ENCODE results near the gene CCDC175. TPM values are rescaled to one million over a fixed set of nuclear protein-coding genes. Genes with fewer than 3 reads are reported as not detected.

CCDC175 gene
- total RNA-seq, 4 donors from 2014 or later: not detected

DNA sequence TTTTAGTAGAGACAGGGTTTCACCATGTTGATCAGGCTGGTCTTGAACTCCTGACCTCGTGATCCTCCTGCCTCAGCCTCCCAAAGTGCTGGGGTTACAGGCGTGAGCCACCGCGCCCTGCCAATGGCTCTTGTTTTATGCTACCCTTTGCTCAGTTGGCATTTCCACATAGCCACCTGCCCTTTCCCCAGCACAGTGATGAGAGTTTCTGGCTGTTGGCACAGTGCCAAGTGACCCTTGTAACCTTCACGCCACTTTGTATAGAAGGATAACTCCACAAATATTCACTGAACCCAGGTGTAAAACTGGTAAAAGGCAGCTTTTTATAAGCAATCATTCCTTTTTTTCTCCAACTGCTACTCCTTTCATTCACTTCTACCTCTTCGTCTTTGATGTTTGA, 18.5 kb upstream of the CCDC175 start:
- ATAC-seq: no peak
- Histone ChIP-seq H3K9me3 (peaks cover 0 to 11% (median 0%) of the 10 kb centered on the region in 3 donors), H3K4me1 (no peaks in the 10 kb centered on the region), H3K4me3 (no peak overlapping the region), H3K27me3 (no peaks in the 10 kb centered on the region), H3K36me3 (no peaks in the 10 kb centered on the region), H3K27ac (no peak overlapping the region)
- TF ChIP-seq, protein P1, sequence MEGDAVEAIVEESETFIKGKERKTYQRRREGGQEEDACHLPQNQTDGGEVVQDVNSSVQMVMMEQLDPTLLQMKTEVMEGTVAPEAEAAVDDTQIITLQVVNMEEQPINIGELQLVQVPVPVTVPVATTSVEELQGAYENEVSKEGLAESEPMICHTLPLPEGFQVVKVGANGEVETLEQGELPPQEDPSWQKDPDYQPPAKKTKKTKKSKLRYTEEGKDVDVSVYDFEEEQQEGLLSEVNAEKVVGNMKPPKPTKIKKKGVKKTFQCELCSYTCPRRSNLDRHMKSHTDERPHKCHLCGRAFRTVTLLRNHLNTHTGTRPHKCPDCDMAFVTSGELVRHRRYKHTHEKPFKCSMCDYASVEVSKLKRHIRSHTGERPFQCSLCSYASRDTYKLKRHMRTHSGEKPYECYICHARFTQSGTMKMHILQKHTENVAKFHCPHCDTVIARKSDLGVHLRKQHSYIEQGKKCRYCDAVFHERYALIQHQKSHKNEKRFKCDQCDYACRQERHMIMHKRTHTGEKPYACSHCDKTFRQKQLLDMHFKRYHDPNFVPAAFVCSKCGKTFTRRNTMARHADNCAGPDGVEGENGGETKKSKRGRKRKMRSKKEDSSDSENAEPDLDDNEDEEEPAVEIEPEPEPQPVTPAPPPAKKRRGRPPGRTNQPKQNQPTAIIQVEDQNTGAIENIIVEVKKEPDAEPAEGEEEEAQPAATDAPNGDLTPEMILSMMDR (IDR thresholded peaks at IDR 0.05): no peak
- TF ChIP-seq POLR2A (IDR thresholded peaks at IDR 0.05) (no peak), EP300 (IDR thresholded peaks at IDR 0.05) (no peak), POLR2AphosphoS5 (IDR thresholded peaks at IDR 0.05) (no peak)
- 77 to 82% methylated on average over 5 of the region's 6 CpGs for WGBS, 2 donors (ENCODE audit: low coverage in 1 of 2)

DNA sequence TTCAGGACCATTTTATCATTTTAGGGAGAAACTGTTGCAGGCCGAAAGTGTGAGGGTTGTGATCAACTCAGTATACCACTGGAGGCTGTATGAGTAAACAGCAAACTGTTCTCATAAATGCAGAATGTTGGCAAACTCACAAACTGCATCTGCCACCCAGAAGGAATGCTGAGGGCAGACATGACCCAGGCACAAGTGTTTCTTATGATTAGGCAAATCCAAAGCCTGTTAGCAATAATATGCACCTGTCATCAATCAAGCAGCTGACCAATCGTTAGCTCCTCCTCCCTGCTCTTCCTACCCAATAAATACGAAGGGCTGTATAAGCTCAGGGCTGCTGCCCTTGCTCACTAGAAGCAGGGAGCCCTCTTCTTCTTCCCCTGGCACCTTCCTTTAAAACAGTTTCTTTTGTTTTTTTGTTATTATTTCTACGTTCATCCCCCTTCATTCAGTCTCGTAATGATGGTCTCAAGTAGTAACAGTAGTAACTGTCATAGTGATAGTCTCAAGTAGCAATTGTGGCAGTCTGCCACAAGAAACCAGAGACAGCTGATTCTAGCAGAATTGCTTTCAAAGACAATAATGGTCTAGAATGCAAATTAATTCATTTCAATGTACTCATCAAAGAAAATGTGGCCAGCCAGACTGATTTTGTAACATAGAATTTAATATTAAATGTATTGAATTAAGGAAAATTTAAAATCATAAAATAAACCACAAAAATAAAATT, 15.2 kb upstream of the CCDC175 start:
- Histone ChIP-seq H3K4me1 (no peaks in the 10 kb centered on the region), H3K36me3 (no peaks in the 10 kb centered on the region), H3K4me3 (no peak overlapping the region), H3K27me3 (no peaks in the 10 kb centered on the region), H3K9me3 (peaks cover 0 to 11% (median 0%) of the 10 kb centered on the region in 3 donors), H3K27ac (no peak overlapping the region)
- TF ChIP-seq, protein P1 (IDR thresholded peaks at IDR 0.05): no peak
- no peak for TF ChIP-seq POLR2AphosphoS5 (IDR thresholded peaks at IDR 0.05)
- TF ChIP-seq EP300 (IDR thresholded peaks at IDR 0.05): no peak
- TF ChIP-seq POLR2A (IDR thresholded peaks at IDR 0.05): no peak
- 80 to 84% methylated on average over 5 of the region's 5 CpGs for WGBS, 2 donors (ENCODE audit: low coverage in 1 of 2)
- ATAC-seq: no peak

DNA sequence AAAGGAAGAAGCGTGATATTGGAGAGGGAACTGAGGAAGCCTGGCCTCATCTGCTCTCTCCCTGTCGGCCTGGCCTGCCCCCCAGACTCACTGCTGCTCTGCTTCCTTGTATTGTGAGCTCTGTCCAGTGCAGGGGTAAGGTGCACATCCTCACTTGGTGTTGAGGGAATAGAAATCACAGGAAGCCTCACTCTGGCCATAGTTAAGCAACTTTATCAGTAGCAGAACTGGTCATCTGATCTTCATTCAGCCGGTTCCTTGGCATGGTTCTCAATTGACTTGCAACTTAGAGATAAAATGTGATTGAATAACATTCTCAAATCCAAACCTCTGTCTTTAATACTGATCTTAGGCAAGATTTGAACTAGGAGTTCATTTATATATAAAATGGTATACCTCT, 11.5 kb upstream of the CCDC175 start:
- Histone ChIP-seq H3K27ac (no peak overlapping the region), H3K9me3 (peaks cover 0 to 11% (median 0%) of the 10 kb centered on the region in 3 donors), H3K36me3 (no peaks in the 10 kb centered on the region), H3K27me3 (no peaks in the 10 kb centered on the region), H3K4me1 (no peaks in the 10 kb centered on the region), H3K4me3 (no peak overlapping the region)
- 75 to 83% methylated on average over 3 of the region's 3 CpGs for WGBS, 2 donors (ENCODE audit: low coverage in 1 of 2)
- ATAC-seq: no peak
- TF ChIP-seq EP300 (IDR thresholded peaks at IDR 0.05) (no peak), POLR2A (IDR thresholded peaks at IDR 0.05) (no peak), POLR2AphosphoS5 (IDR thresholded peaks at IDR 0.05) (no peak)
- TF ChIP-seq, protein P1 (IDR thresholded peaks at IDR 0.05): no peak

DNA sequence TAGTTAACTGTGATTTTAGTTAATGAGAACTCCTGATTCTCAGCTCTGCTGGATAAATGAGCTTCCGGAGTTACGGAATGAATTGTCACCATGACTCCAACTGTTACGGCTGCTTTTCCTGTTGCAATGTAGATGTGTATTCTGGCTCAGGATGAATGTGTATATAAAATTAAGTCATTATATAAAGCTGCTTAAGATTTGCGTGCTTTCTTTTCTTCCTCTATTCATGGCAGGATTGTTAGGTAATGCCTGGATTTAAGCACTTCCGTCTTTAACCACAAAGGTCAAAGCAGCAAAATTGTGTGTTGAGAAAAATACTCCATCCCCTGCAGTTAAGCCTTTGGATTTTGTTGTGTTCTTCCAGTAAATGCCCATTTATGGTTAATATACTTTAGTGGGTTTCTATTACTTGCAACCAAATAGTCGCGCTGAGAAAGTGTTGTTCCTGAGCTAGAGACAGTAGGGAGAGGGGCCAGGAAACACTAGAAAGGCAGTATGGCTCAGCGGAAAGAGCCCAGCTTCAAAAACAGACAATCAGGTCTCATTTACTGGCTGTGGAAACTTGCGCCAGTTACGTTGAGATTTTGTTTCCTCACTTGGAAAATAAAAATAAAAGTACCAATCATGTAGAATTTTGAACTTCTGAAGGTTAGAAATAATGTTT, 9.4 kb upstream of the CCDC175 start:
- no peak for ATAC-seq
- no peaks in the 10 kb centered on the region for H3K27me3 ChIP-seq
- H3K27ac ChIP-seq: no peak overlapping the region
- no peaks in the 10 kb centered on the region for H3K36me3 ChIP-seq
- no peaks in the 10 kb centered on the region for H3K4me1 ChIP-seq
- 79 to 83% methylated on average over 7 to 8 of the region's 10 CpGs for WGBS, 2 donors (ENCODE audit: low coverage in 1 of 2)
- TF ChIP-seq, protein P1 (IDR thresholded peaks at IDR 0.05): no peak
- no peak for TF ChIP-seq POLR2AphosphoS5 (IDR thresholded peaks at IDR 0.05)
- no peak for TF ChIP-seq POLR2A (IDR thresholded peaks at IDR 0.05)
- no peak for TF ChIP-seq EP300 (IDR thresholded peaks at IDR 0.05)
- no peaks in the 10 kb centered on the region for H3K9me3 ChIP-seq
- H3K4me3 ChIP-seq: no peak overlapping the region

DNA sequence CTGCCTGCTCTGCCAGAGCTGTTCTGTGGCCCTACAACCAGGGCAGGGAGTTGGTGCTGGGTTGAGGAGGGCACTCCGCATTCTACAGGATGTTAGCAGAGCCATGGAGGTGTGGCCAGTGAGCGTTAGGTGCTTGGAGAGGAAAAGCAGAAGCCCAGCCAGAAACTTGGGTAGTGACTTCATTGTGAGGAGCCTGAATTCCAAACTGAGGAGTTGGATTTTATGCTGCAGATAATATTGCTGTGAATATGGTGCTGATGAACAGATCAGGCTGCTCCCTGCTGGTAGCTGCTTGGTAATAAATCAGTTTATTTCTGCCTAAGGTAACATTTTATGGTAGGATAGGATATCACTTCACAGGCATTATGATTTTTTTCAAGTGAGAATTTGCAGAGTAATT, 7.1 kb upstream of the CCDC175 start:
- Histone ChIP-seq H3K9me3 (no peaks in the 10 kb centered on the region), H3K4me3 (no peak overlapping the region), H3K27ac (no peak overlapping the region), H3K36me3 (no peaks in the 10 kb centered on the region), H3K4me1 (no peaks in the 10 kb centered on the region), H3K27me3 (peaks cover 11% of the 10 kb centered on the region)
- WGBS, 2 donors (ENCODE audit: low coverage in 1 of 2): 18 to 33% methylated on average over 1 to 2 of the region's 2 CpGs
- TF ChIP-seq POLR2A (IDR thresholded peaks at IDR 0.05): no peak
- TF ChIP-seq POLR2AphosphoS5 (IDR thresholded peaks at IDR 0.05): no peak
- no peak for TF ChIP-seq EP300 (IDR thresholded peaks at IDR 0.05)
- TF ChIP-seq, protein P1 (IDR thresholded peaks at IDR 0.05): no peak
- ATAC-seq: no peak

Data from gastroesophageal sphincter (tissue), 4 donors.